ENCODE measurements around the gene CCDC66.

The CCDC66 gene

DNA sequence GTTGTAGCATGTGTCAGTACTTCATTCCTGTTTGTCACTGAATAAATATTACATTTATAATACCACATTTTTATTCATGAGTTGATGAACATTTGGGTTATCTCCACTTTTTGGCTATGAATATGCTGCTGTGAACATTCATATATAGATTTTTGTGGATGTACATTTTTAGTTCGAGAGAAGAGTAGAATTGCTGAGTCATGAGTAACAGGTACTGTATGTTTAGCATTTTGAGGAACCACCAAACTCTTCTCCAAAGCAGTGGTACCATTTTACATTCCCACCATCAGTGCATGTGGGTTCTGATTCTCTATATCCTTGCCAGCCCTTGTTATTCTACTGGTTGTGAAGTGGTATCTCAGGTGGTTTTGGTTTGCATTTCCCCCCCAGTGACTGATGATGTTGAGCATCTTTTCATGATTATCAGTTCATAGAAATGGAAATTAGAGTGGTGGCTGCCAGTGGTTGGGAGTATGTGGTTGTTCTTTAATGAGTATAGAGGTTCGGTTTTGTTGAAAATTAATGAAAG, 59.6 kb downstream of the CCDC66 start:
- H3K27ac ChIP-seq: no peak overlapping the region
- no peak overlapping the region for H3K4me3 ChIP-seq

DNA sequence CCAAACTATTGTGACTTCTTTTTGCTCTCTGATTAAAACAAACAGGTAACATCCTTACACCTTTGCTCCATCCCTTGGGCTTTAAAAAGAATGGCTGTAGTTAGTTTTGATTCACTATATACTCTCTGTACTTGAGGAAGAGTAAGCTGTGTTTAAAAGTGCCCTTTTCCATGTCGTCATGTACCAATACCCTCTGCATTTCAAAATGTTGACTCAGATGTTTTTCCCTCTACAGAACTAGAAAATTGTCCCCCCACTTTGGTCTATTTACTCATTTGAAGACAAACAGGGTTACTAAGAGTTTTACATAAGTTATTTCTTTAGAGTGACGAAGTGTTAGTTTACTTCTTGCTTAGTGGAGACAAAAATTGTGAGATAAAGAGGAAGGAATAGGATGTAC, 63.4 kb downstream of the CCDC66 start:
- H3K27ac ChIP-seq: no peak overlapping the region
- no peak overlapping the region for H3K4me3 ChIP-seq

DNA sequence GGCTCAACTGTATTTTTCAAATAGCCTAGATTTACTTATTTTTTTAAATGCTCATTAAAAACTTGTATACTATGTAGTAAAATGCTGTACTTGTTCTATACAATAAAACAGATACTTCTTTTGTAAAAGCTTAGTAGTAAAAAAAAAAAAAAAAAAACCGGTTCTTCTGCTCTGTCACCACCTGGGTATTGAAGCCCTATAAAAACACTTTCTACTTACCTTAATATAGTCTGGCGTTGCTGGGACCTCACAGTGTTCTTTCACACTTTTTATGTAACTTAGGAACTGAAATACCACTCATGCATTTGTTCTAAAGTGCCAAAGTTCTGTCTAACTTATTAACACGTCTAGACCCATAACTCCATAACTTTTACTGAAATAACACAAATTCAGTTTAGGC, 64.7 kb downstream of the CCDC66 start:
- Histone ChIP-seq H3K27ac (no peak overlapping the region), H3K4me3 (no peak overlapping the region)

DNA sequence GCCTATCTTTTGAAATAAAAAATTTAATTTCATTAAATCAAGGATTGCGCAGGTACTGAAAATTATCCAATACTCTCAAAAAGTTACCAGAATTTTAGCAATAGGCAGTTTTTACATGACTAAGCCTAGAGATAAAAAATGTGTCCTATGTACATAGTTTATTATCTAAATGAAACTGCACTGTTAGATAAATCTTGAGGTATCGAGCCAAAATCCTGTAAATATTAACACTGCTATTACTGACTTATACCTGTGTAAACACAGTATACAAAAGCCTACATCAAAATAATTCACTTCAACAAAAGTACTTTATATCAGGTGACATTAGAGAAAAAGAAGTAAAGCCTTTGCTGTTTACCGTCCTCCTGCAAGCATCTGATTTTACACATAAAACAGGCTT, 65.4 kb downstream of the CCDC66 start:
- Histone ChIP-seq H3K4me3 (no peak overlapping the region), H3K27ac (peak overlapping the region in 1 of 21 experiments; percentile 2)

DNA sequence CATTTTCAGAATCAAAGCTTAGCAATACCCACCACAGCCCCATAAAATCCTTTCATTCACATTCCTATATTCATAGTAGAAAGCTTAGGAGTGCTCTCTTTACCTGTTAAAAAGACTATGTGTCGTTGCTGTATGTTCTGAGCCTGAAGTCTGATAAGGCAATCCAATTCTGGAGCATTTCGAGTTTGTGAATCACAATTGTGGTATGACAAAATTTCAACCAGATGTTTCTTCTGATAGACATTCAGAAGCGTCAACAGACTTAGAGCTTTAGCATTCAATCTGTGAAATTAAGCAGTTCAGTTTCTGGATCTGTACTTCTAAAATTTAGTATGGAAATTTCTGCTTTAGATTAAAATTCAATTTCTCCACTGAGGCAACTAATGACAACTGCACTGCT, 67.8 kb downstream of the CCDC66 start:
- Histone ChIP-seq H3K27ac (peak overlapping the region in 1 of 21 experiments; percentile 8), H3K4me3 (no peak overlapping the region)

DNA sequence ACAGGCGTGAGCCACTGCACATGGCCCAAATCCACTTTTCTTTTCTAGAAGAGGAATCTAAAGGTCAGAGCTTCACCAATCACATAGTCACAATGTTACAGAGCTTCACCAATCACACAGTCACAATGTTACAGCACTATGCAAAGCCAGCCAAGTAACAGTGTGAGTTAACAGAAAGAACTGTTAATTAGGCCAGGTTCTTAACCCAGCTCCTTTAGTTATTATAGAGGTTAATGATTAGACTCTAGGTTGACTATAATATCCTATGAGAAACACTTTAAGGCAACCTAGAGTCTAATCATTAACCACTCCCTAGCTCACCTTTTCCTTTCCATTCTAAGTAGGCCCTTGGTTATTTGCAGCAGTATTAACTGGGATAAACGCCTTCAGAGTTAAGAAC, 72.1 kb downstream of the CCDC66 start:
- Histone ChIP-seq H3K27ac (no peak overlapping the region), H3K4me3 (no peak overlapping the region)

DNA sequence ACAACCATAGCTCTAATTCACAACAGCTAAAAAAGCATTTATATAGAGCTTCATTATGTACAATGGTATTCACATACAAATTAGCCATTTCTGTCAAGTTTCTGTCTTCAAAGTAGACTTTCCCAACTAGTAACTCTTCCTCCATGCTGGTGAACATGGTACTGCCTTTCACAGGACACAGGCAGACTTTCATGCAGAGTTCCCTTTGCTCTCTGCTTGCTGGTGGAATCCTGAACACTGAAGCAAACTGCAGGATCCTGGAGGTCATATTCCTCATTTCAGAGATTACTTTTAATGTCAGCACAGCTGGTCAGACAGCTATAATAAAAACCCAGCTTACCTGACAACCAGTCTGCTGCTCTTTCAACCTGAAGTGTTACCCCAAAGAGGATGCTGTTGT, 72.5 kb downstream of the CCDC66 start:
- H3K27ac ChIP-seq: no peak overlapping the region
- H3K4me3 ChIP-seq: no peak overlapping the region

DNA sequence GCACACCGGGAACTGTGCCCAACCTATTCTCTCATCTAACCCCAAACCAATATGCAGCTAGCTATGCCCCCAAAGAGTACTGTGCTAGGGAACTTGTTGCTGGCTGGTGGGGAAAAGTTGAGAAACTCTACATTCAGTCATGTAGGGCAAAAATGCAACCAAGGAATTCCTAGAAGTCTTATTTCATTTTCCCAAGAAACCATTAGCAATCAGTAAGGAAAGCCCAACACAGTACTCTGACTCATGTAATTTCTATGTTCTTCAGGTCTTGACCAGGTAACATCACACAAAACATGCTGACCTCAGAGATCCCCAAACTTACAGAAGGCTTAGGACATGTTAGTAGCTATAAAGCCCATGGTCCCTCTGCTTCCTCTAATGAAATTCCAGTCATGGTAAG, 74.0 kb downstream of the CCDC66 start:
- Histone ChIP-seq H3K4me3 (no peak overlapping the region), H3K27ac (no peak overlapping the region)

DNA sequence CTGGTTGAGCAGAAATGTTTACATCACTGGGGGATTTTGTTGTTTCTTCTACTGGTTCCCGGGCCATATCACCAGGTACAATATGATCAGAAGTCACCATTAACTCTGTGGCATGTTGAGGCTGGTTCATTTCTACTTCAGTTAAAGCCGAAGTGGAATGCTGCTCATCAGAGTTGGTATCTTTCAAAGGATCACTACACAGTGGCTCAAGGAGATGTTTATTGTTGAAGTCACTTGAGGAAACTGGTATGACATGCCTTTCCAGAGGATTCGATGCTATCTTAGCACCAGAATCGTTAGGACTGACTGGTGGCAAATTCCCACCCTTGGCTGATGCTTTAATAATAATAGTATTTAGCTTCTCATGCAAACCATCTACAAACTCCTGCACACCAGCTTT, 76.2 kb downstream of the CCDC66 start:
- Histone ChIP-seq H3K27ac (no peak overlapping the region), H3K4me3 (no peak overlapping the region)

DNA sequence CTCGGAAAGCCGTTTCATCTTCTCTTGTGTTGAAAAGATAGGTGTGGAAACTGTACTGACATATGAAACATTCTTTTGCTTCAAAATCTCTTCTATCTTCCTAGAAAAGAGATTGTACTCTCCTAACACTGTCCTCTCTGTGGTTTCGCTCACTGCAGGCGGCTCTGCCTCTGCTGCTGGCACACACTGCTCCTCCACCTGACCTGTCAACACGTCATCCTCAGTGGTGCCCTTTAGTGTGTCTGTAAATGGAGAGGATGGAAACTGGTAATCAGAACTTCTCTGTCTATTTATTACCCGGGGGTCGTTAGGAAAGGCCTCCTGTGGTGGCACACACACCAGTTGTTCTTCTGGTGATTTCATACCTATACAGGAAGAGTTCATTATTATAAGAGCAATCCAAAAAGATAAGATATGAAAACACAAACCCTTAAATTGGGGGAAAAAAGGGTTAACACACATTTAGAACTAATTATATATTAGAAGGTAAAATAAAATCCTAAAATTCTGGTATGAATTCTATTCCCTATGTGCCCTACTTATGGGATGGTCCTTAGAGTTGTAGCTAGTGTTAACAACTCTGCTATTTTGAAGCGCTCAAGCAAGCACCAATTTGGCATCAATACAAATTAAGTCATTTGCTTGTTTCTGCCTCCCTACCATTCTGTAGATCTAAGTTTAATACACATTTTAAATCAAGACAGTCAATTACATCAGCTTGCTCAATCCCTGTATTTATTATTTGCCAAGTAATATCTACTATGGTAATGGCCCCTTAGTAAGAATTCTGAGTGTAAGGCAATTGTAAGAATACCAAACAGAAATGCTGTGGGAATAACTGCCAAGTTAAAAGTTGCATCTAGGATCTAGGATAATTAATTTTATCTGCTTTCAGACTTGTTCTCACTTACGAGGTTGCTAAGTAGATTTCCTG, 76.9 kb downstream of the CCDC66 start:
- Histone ChIP-seq H3K4me3 (no peak overlapping the region), H3K27ac (no peak overlapping the region)

DNA sequence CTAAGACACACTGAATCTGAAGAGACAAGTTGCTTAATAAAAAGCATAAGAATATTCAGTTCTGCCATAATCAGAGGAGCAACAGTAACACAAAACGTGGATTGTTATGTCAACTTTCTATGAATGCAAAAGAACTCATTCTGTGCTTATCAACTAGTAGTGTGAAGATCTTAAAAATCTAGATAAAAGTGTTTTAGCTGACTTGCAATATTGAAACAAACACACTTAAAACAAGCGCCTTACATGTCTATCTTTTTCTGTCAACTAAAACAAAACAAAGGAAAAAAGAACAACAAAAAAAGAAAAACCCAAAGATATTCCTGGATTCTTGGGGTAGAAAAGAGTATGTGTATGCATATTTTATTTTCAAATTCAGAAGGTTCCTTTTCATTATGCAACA, 88.4 kb downstream of the CCDC66 start:
- Histone ChIP-seq H3K4me3 (no peak overlapping the region), H3K27ac (no peak overlapping the region)

DNA sequence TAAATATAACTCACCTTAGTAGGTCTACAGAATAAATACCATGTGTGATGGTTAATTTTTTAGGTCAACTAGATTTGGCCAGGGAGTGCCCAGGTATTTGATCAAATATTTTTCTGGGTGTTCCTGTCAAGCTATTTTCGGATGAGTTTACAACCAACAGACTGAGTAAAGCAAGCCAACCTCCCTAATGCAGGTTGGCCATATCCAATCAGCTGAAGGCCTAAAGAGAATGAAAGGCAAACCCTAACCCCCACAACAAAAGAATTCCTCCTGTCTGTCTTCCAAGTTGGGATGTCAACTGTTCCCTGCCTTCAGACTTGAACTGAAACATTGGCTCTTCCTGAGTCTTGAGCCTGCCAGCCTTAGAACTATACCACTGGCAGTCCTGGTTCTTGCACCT, 97.5 kb downstream of the CCDC66 start:
- Histone ChIP-seq H3K27ac (no peak overlapping the region), H3K4me3 (no peak overlapping the region)

DNA sequence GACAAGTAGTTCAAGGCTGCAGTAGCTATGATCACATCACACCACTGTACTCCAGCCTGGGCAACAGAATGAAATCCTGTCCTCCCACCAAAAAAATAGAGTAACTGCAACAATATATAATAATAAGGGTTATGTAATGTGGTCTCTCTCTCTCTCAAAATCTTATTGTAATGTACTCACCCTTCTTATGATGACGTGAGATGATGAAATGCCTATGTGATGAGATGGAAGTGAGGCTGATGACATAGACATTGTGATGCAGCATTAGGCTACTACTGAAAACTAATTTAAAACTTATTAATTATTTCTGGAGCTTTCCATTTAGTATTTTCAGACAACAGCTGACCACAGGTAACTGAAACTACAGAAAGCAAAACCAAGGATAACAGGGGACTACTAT, 98.7 kb downstream of the CCDC66 start:
- Histone ChIP-seq H3K4me3 (no peak overlapping the region), H3K27ac (no peak overlapping the region)

DNA sequence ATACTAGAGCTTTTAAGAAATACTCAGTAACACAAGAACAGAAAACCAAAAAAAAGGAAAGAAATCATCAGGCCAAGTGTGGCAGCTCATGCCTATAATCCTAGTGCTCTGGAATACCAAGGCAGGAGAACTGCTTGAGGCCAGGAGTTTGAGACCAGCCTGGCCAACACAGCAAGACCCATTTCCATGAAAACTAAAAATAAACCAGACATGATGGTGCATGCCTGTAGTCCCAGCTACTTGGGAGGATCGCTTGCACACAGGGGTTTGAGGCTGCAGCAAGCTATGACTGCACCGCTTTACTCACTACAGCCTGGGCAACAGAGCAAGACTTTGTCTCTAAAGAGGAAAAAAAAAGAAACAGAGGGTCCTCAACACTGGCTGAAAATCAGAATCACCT, 107.8 kb downstream of the CCDC66 start:
- Histone ChIP-seq H3K4me3 (no peak overlapping the region), H3K27ac (no peak overlapping the region)

DNA sequence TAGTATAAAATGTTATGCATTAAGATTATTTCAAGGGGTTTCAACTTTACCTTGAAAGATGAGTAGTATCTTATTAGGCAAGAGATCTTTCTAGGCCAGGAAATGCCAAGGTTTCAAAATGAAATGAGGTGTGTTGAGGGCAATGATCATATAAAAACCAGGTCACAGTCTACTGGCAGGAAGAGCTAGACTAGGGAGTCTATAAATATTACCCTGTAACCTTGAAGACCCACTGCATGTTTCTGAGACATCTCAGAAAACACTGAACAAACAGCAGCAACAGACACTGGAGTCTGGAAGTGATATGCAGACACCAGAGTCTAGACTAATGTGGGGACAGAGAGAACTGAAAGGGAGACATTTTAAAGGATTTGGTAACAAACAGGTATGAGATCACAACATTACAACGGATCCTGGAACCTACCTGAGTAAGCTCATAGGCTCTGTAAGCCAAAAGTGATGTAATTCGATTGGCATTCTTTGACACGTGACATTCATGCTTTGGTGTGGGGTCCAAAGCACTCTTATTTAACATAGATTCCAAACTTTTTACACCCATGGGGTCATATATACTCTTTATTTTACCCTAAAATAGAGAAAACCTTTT, 111.1 kb downstream of the CCDC66 start:
- Histone ChIP-seq H3K27ac (no peak overlapping the region), H3K4me3 (no peak overlapping the region)
